Hepatocyte (in vitro differentiated cells): Measurements from ENCODE around the gene SYNE4. TPM values are rescaled to one million over a fixed set of nuclear protein-coding genes. Genes with fewer than 3 reads are reported as not detected.
"Not testable (repeated sequence)": the region's sequence is repeated elsewhere in the genome, so short reads cannot be mapped to it uniquely, and the experiment has no call there.

Source experiments
- DNase-seq: peaks from one replicate; pipeline ENCODE4 v3.0.0-alpha.2; 2016; ENCODE audit warnings: low spot score
- H2AFZ ChIP-seq: fragments of 200-600 bp; sonication (generic); 2 replicates; pipeline ENCODE4 v1.6.0; 2016; ENCODE audit warnings: antibody characterized with exemption, mild to moderate bottlenecking
- H3K27ac ChIP-seq: fragments of 200-600 bp; sonication (generic); 2 replicates; pipeline ENCODE4 v1.5.1; 2016; ENCODE audit warnings: mild to moderate bottlenecking
- H3K27me3 ChIP-seq: fragments of 200-600 bp; sonication (generic); 2 replicates; pipeline ENCODE4 v1.6.1; 2016
- H3K36me3 ChIP-seq: fragments of 200-600 bp; sonication (generic); replicated peaks from 2 replicates; pipeline ENCODE4 v1.5.1; 2016; ENCODE audit warnings: low read depth; ENCODE audit not compliant: insufficient read depth
- H3K4me1 ChIP-seq: fragments of 200-600 bp; sonication (generic); 2 replicates; pipeline ENCODE4 v1.5.1; 2016; ENCODE audit warnings: mild to moderate bottlenecking, moderate library complexity; ENCODE audit not compliant: insufficient read depth
- H3K4me2 ChIP-seq: fragments of 200-600 bp; sonication (generic); 2 replicates; pipeline ENCODE4 v1.6.0; 2016
- H3K4me3 ChIP-seq: fragments of 200-600 bp; sonication (generic); 2 replicates; pipeline ENCODE4 v1.5.1; 2016; ENCODE audit warnings: mild to moderate bottlenecking
- H3K79me2 ChIP-seq: fragments of 200-600 bp; sonication (generic); 2 replicates; pipeline ENCODE4 v1.6.0; 2017; ENCODE audit warnings: mild to moderate bottlenecking
- H3K9me2 ChIP-seq: fragments of 200-600 bp; sonication (generic); replicated peaks from 2 replicates; pipeline ENCODE4 v1.6.0; 2017; ENCODE audit warnings: mild to moderate bottlenecking; ENCODE audit not compliant: insufficient read depth
- H3K9me3 ChIP-seq: fragments of 200-600 bp; sonication (generic); 2 replicates; pipeline ENCODE4 v1.5.1; 2016; ENCODE audit warnings: low read depth, mild to moderate bottlenecking
- H4K20me1 ChIP-seq: fragments of 200-600 bp; sonication (generic); 2 replicates; pipeline ENCODE4 v1.6.0; 2016; ENCODE audit warnings: mild to moderate bottlenecking; ENCODE audit not compliant: insufficient read depth, poor library complexity, severe bottlenecking
- CTCF ChIP-seq: fragments of 200-600 bp; sonication (generic); IDR thresholded peaks from 2 replicates; pipeline ENCODE4 v1.5.1; 2016; ENCODE audit warnings: antibody characterized with exemption, mild to moderate bottlenecking; ENCODE audit not compliant: poor library complexity
- EZH2 ChIP-seq: fragments of 200-600 bp; sonication (generic); IDR thresholded peaks from 2 replicates; pipeline ENCODE4 v1.6.1; 2016; ENCODE audit warnings: antibody characterized with exemption, mild to moderate bottlenecking, borderline replicate concordance
- EZH2phosphoT487 ChIP-seq: fragments of 200-600 bp; sonication (generic); IDR thresholded peaks from one replicate; pipeline ENCODE4 v1.6.1; 2018; ENCODE audit warnings: antibody characterized with exemption, mild to moderate bottlenecking, low read depth, moderate library complexity; ENCODE audit not compliant: unreplicated experiment, severe bottlenecking
- WGBS: methylation state at CpG from one replicate; pipeline ENCODE4 v1.1.6; 2016; ENCODE audit warnings: low lambda C conversion rate; ENCODE audit errors: missing lambda C conversion rate; 5-methylcytosine and 5-hydroxymethylcytosine counted together
- polyA plus RNA-seq: library from polyadenylated mRNA; unstranded; fragments of >200 nt; fragmentation: Nextera tagmentation; extraction: Ambion mirVana; gene quantifications from 2 replicates; pipeline ENCODE4 v1.2.1, GENCODE V29; 2016
- total RNA-seq: library from RNA; depleted of rRNA; stranded (reverse); fragments of >200 nt; gene quantifications from 2 replicates; pipeline ENCODE4 v1.2.3, GENCODE V29; 2014

SYNE4 gene
- total and polyA plus RNA-seq, 2 experiments from 2014 or later, result 6.5 to 19.8 TPM

GRCh38 chr19:35986111-35986510, 22.5 kb downstream of the SYNE4 start:
- H4K20me1 ChIP-seq, result no peaks in the 10 kb centered on the region
- no peak overlapping the region for H3K4me2 ChIP-seq
- no peaks in the 10 kb centered on the region for H3K9me2 ChIP-seq
- no peaks in the 10 kb centered on the region for H3K9me3 ChIP-seq
- no peaks in the 10 kb centered on the region for H3K36me3 ChIP-seq
- H3K27me3 ChIP-seq, result peaks cover 34% of the 10 kb centered on the region
- H3K27ac ChIP-seq, result no peak overlapping the region
- no peaks in the 10 kb centered on the region for H3K79me2 ChIP-seq
- H3K4me1 ChIP-seq, result no peaks in the 10 kb centered on the region
- H3K4me3 ChIP-seq, result no peak overlapping the region
- WGBS, result 93% methylated on average over 5 of the region's 5 CpGs
- DNase-seq, result no peak
- no peak overlapping the region for H2AFZ ChIP-seq
- TF ChIP-seq CTCF (no peak), EZH2 (no peak), EZH2phosphoT487 (no peak)

GRCh38 chr19:35983177-35983576, 25.4 kb downstream of the SYNE4 start:
- Histone ChIP-seq H3K36me3 (no peaks in the 10 kb centered on the region), H3K27ac (no peak overlapping the region), H3K4me2 (no peak overlapping the region), H2AFZ (no peak overlapping the region), H3K4me3 (no peak overlapping the region), H3K9me3 (no peaks in the 10 kb centered on the region), H3K4me1 (no peaks in the 10 kb centered on the region), H3K27me3 (peaks cover 36% of the 10 kb centered on the region), H3K79me2 (no peaks in the 10 kb centered on the region), H3K9me2 (no peaks in the 10 kb centered on the region), H4K20me1 (no peaks in the 10 kb centered on the region)
- no peak for DNase-seq
- WGBS, result 81% methylated on average over 5 of the region's 8 CpGs
- no peak for TF ChIP-seq EZH2
- no peak for TF ChIP-seq CTCF
- no peak for TF ChIP-seq EZH2phosphoT487

- H3K4me3 ChIP-seq, H3K27ac ChIP-seq, H3K4me1 ChIP-seq, H3K9me3 ChIP-seq, H3K79me2 ChIP-seq, DNase-seq, H3K36me3 ChIP-seq, H3K9me2 ChIP-seq, H3K4me2 ChIP-seq, H2AFZ ChIP-seq, H4K20me1 ChIP-seq: not testable (repeated sequence)
- 93% methylated on average over 4 of the region's 4 CpGs for WGBS
- H3K27me3 ChIP-seq, result peaks cover 18% of the 10 kb centered on the region
Observed at GRCh38 chr19:35980997-35981396, 27.6 kb downstream of the SYNE4 start.

- Histone ChIP-seq H3K4me2 (no peak overlapping the region), H3K4me3 (no peak overlapping the region), H3K9me2 (no peaks in the 10 kb centered on the region), H3K4me1 (no peaks in the 10 kb centered on the region), H3K27ac (no peak overlapping the region), H3K27me3 (peaks cover 8% of the 10 kb centered on the region), H3K36me3 (no peaks in the 10 kb centered on the region), H3K9me3 (no peaks in the 10 kb centered on the region), H2AFZ (no peak overlapping the region), H4K20me1 (no peaks in the 10 kb centered on the region), H3K79me2 (no peaks in the 10 kb centered on the region)
- no peak for DNase-seq
- WGBS, result 82% methylated on average over 17 of the region's 20 CpGs
- TF ChIP-seq EZH2 (no peak), EZH2phosphoT487 (no peak), CTCF (no peak)
Observed at GRCh38 chr19:35978832-35979365, 29.7 kb downstream of the SYNE4 start.
